GM12878 (cell line): ENCODE results near the gene RAB31. TPM values are rescaled to one million over a fixed set of nuclear protein-coding genes. Genes with fewer than 3 reads are reported as not detected.

ENCODE experiments used
- ATAC-seq: fragments of 200-7000 bp; cut with Tn5 transposase; 3 replicates; pipeline ENCODE4 v1.9.1; 2020; ENCODE audit warnings: mild to moderate bottlenecking, moderate library complexity
- BruUV-seq: library from RNA; stranded (reverse); fragments of 400-500 nt; replicated peaks from 2 replicates; lab custom pipeline; 2021; lab: Mats Ljungman, UMichigan
- CTCF ChIA-PET: fragments of 300-600 bp; sonication (Branson Sonifier 250); formaldehyde crosslinking; extraction: SDS; loops from one replicate; lab custom pipeline; 2021; ENCODE audit warnings: inconsistent platforms; lab: Yijun Ruan, JAX
- POLR2A ChIA-PET: fragments of 350-600 bp; formaldehyde crosslinking; extraction: SDS; loops from one replicate; lab custom pipeline; 2021; ENCODE audit warnings: inconsistent platforms; lab: Charles Lee
- RAD21 ChIA-PET: fragments of 300-600 bp; sonication (Branson Sonifier 250); formaldehyde crosslinking; loops from one replicate; lab custom pipeline; 2023; ENCODE audit warnings: antibody characterized with exemption; ENCODE audit not compliant: unreplicated experiment; lab: Charles Lee
- SMC1A ChIA-PET: fragments of 300-600 bp; sonication (Branson Sonifier 250); formaldehyde crosslinking; loops from one replicate; lab custom pipeline; 2023; ENCODE audit not compliant: unreplicated experiment, uncharacterized antibody; lab: Charles Lee
- DNase-seq: peaks from one replicate; pipeline ENCODE4 v3.0.0-alpha.2; 2011; ENCODE audit warnings: low read depth, low spot score
- FAIRE-seq: peaks from 3 replicates; lab custom pipeline; 2011; peaks lifted over from hg19 to GRCh38; lab: Jason Lieb, UNC
- H2AFZ ChIP-seq: 2 replicates; pipeline ENCODE4 v1.6.0; 2011; ENCODE audit warnings: low read depth, low read length, control low read depth; ENCODE audit not compliant: control insufficient read depth
- H3K27ac ChIP-seq: 2 replicates; pipeline ENCODE4 v1.5.1; 2011; ENCODE audit warnings: control low read depth; ENCODE audit not compliant: control insufficient read depth, insufficient read depth
- H3K27me3 ChIP-seq, 2 experiments: replicated peaks in 1 of 2; 2 replicates each; pipeline versions ENCODE4 v1.6.0 to v1.6.1; 2011; ENCODE audit warnings: low read length in 1 of 2; ENCODE audit not compliant: control insufficient read depth in 2 of 2, insufficient read depth in 2 of 2
- H3K36me3 ChIP-seq, 2 experiments: 2 replicates each; pipeline ENCODE4 v1.5.1; 2011; ENCODE audit warnings: low read length in 1 of 2; ENCODE audit not compliant: control insufficient read depth in 2 of 2, insufficient read depth in 2 of 2
- H3K4me1 ChIP-seq: 2 replicates; pipeline ENCODE4 v1.6.1; 2011; ENCODE audit warnings: mild to moderate bottlenecking, low read length, moderate library complexity, mixed read lengths; ENCODE audit not compliant: control insufficient read depth, insufficient read depth
- H3K4me2 ChIP-seq: 2 replicates; pipeline ENCODE4 v1.6.0; 2011; ENCODE audit warnings: control low read depth; ENCODE audit not compliant: control insufficient read depth, insufficient read depth
- H3K4me3 ChIP-seq: fragments of 200-600 bp; sonication (generic); 2 replicates; pipeline ENCODE4 v1.5.1; 2016
- H3K79me2 ChIP-seq: 2 replicates; pipeline ENCODE4 v1.6.0; 2011; ENCODE audit warnings: low read length; ENCODE audit not compliant: control insufficient read depth, insufficient read depth
- H3K9ac ChIP-seq: 2 replicates; pipeline ENCODE4 v1.8.0; 2011; ENCODE audit warnings: low read length, control low read depth, mixed read lengths; ENCODE audit not compliant: control insufficient read depth, insufficient read depth
- H3K9me3 ChIP-seq: replicated peaks from 3 replicates; pipeline ENCODE4 v1.5.1; 2011; ENCODE audit warnings: mild to moderate bottlenecking, low read length; ENCODE audit not compliant: control insufficient read depth, insufficient read depth
- H4K20me1 ChIP-seq: 2 replicates; pipeline ENCODE4 v1.6.0; 2011; ENCODE audit not compliant: control insufficient read depth, insufficient read depth
- CBX3 ChIP-seq: fragments of 200-600 bp; sonication (generic); IDR thresholded peaks from 2 replicates; pipeline ENCODE4 v1.6.1; 2016; ENCODE audit warnings: low read depth, borderline replicate concordance
- CBX5 ChIP-seq: sonication (generic); IDR thresholded peaks from 2 replicates; pipeline ENCODE4 v1.6.1; 2016; ENCODE audit warnings: low read depth, moderate library complexity, mild to moderate bottlenecking, inconsistent platforms
- FOS ChIP-seq: IDR thresholded peaks from 3 replicates; pipeline ENCODE4 v1.6.1; 2011; ENCODE audit warnings: borderline replicate concordance; ENCODE audit not compliant: insufficient read length; ENCODE audit errors: extremely low read depth
- HDAC6 ChIP-seq: fragments of 200-600 bp; sonication (generic); IDR thresholded peaks from one replicate; pipeline ENCODE4 v1.8.0; 2017; ENCODE audit warnings: antibody characterized with exemption; ENCODE audit not compliant: unreplicated experiment
- HDGF ChIP-seq: fragments of 450-650 bp; IDR thresholded peaks from 2 replicates; pipeline ENCODE4 v1.6.1; 2016; ENCODE audit warnings: antibody characterized with exemption
- IKZF2 ChIP-seq, 2 experiments: fragments of 450-650 bp; IDR thresholded peaks; 2 replicates each; pipeline ENCODE4 v1.6.1; 2017; ENCODE audit warnings: mild to moderate bottlenecking in 2 of 2, moderate library complexity in 2 of 2
- IRF4 ChIP-seq: IDR thresholded peaks from 2 replicates; pipeline ENCODE4 v1.6.1; 2011; ENCODE audit warnings: low read depth, low read length
- KLF5 ChIP-seq: fragments of 450-650 bp; IDR thresholded peaks from 2 replicates; pipeline ENCODE4 v1.6.1; 2014; ENCODE audit warnings: mild to moderate bottlenecking; ENCODE audit not compliant: partially characterized antibody
- NFYA ChIP-seq: IDR thresholded peaks from 2 replicates; pipeline ENCODE4 v1.6.1; 2011; ENCODE audit warnings: low read depth, mild to moderate bottlenecking, low read length, improper control_type of control experiment, borderline replicate concordance
- NRF1 ChIP-seq: conservative IDR thresholded peaks from 2 replicates; pipeline ENCODE4 v1.6.1; 2011; ENCODE audit warnings: mild to moderate bottlenecking, low read depth, low read length, improper control_type of control experiment
- RAD21 ChIP-seq: IDR thresholded peaks from 2 replicates; pipeline ENCODE4 v1.6.1; 2011; ENCODE audit warnings: mild to moderate bottlenecking, low read depth, low read length, moderate library complexity; ENCODE audit not compliant: insufficient read depth
- SIN3A ChIP-seq: IDR thresholded peaks from 2 replicates; pipeline ENCODE4 v1.6.1; 2012; ENCODE audit warnings: low read depth, low read length, improper control_type of control experiment
- SMAD1 ChIP-seq: fragments of 450-650 bp; IDR thresholded peaks from 2 replicates; pipeline ENCODE4 v1.6.1; 2018; ENCODE audit warnings: mild to moderate bottlenecking, low read depth; ENCODE audit not compliant: partially characterized antibody
- SMARCA5 ChIP-seq: fragments of 450-650 bp; IDR thresholded peaks from 2 replicates; pipeline ENCODE4 v1.6.1; 2017; ENCODE audit warnings: mild to moderate bottlenecking
- SPI1 ChIP-seq: IDR thresholded peaks from 2 replicates; pipeline ENCODE4 v1.6.1; 2011; ENCODE audit warnings: low read depth, mild to moderate bottlenecking, low read length, moderate library complexity, borderline replicate concordance; ENCODE audit not compliant: insufficient read depth
- SREBF1 ChIP-seq: IDR thresholded peaks from 2 replicates; pipeline ENCODE4 v1.6.1; 2012; ENCODE audit warnings: mild to moderate bottlenecking, low read length
- TCF7 ChIP-seq: IDR thresholded peaks from 2 replicates; pipeline ENCODE4 v1.6.1; 2014; ENCODE audit warnings: antibody characterized with exemption, borderline replicate concordance
- WGBS: methylation state at CpG from one replicate; pipeline ENCODE4 v1.1.6; 2016; ENCODE audit warnings: low lambda C conversion rate; ENCODE audit not compliant: insufficient replicate concordance, insufficient coverage; ENCODE audit errors: missing lambda C conversion rate; 5-methylcytosine and 5-hydroxymethylcytosine counted together
- in situ Hi-C: fragments of 300-500 bp; cut with MboI; formaldehyde crosslinking; loops from 9 replicates; pipeline ENCODE4 v1.14.3; 2018; ENCODE audit warnings: mixed read lengths
- intact Hi-C: fragments of 100-400 bp; cut with micrococcal nuclease; formaldehyde crosslinking; loops from one replicate; pipeline ENCODE4 v1.14.2; 2022; ENCODE audit not compliant: unreplicated experiment
- polyA plus RNA-seq, 11 experiments: library from polyadenylated mRNA; depleted of rRNA in 4 of 11; unstranded in 6 of 11; stranded (reverse) in 5 of 11; fragments of >200 nt; fragmentation: Nextera tagmentation in 4 of 11; fragmentation: Illumina TruSeq in 1 of 11; extraction: Ambion mirVana in 4 of 11; extraction: Trizol in 1 of 11; gene quantifications; 1 replicate in 1 of 11; 2 replicates in 10 of 11; pipeline versions ENCODE4 v1.2.1 to v1.2.3, GENCODE V29; 2011 to 2016; ENCODE audit warnings: inconsistent platforms in 2 of 11, missing spikeins in 2 of 11, low read depth in 1 of 11
- total RNA-seq, 4 experiments: library from RNA; depleted of rRNA in 3 of 4; stranded (reverse); fragments of >200 nt in 3 of 4; fragmentation: Illumina TruSeq in 1 of 4; extraction: Trizol in 1 of 4; gene quantifications; 2 replicates each; pipeline versions ENCODE4 v1.2.1 to v1.2.3, GENCODE V29; 2013 to 2021
- TF ChIP-seq, protein P1 (sequence below): fragments of 450-650 bp; IDR thresholded peaks from 2 replicates; pipeline ENCODE4 v1.6.1; 2018; ENCODE audit warnings: mild to moderate bottlenecking, low read depth, moderate library complexity; ENCODE audit not compliant: partially characterized antibody
- TF ChIP-seq, protein P2 (sequence below): IDR thresholded peaks from 2 replicates; pipeline ENCODE4 v1.6.1; 2011; ENCODE audit warnings: low read depth, mild to moderate bottlenecking, low read length, moderate library complexity, borderline replicate concordance; ENCODE audit errors: extremely low read depth
- TF ChIP-seq, protein P3 (sequence below): IDR thresholded peaks from 2 replicates; pipeline ENCODE4 v1.6.1; 2011; ENCODE audit warnings: low read depth, low read length, improper control_type of control experiment, borderline replicate concordance

Gene RAB31
- total and polyA plus RNA-seq, 10 of the 15 experiments (the other 5 are each of a cell fraction or from before 2014, with no cell fraction given), result 0.80 to 23.3 (median 12.2) TPM

DNA sequence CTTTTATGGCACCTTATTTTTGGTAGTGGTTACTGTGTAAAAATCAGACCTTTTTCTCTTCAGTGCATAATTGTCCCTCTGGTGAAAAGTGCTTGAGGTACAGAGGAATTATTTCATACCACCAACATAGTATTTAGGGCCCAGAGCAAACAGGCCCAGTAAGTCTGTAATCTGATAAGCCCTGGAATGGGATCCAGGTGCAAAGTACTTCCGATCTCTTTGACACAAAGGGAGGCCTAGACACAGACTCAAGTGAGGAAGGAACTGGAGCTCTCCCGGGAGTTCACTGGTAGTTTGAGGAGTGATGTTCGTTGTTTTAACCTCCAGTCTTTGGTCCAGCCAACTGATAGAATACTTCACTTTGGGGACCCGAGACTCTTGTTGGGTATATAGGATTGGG lies 57.4 kb downstream of the RAB31 start (continued):
- TF ChIP-seq TCF7, result no peak
- TF ChIP-seq, protein P1, sequence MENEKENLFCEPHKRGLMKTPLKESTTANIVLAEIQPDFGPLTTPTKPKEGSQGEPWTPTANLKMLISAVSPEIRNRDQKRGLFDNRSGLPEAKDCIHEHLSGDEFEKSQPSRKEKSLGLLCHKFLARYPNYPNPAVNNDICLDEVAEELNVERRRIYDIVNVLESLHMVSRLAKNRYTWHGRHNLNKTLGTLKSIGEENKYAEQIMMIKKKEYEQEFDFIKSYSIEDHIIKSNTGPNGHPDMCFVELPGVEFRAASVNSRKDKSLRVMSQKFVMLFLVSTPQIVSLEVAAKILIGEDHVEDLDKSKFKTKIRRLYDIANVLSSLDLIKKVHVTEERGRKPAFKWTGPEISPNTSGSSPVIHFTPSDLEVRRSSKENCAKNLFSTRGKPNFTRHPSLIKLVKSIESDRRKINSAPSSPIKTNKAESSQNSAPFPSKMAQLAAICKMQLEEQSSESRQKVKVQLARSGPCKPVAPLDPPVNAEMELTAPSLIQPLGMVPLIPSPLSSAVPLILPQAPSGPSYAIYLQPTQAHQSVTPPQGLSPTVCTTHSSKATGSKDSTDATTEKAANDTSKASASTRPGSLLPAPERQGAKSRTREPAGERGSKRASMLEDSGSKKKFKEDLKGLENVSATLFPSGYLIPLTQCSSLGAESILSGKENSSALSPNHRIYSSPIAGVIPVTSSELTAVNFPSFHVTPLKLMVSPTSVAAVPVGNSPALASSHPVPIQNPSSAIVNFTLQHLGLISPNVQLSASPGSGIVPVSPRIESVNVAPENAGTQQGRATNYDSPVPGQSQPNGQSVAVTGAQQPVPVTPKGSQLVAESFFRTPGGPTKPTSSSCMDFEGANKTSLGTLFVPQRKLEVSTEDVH, result no peak
- TF ChIP-seq, protein P2, sequence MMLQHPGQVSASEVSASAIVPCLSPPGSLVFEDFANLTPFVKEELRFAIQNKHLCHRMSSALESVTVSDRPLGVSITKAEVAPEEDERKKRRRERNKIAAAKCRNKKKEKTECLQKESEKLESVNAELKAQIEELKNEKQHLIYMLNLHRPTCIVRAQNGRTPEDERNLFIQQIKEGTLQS, result no peak

DNA sequence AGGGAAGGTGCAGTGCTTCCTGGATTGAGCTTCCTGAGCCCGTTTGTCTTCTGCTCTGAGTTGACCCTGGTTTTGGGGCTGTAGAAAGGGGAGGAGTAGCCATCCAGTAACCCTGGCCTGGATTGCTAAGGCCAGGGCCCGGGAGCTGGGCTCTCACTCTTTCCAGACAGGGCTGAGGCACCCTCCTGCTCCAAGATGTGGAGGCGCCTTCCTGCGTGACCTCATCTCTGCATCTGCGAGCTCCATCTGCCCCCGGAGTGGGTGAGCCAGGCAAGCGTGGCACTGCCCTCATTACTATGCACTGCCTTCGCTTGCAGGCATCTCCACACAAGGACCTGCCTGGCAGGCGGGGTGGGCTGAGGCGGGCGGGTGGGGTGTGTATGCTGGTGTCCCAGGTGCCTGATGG lies 58.0 kb downstream of the RAB31 start:
- H3K4me2 ChIP-seq, result no peak overlapping the region
- ChIA-PET POLR2A (no interaction called here), RAD21 (no interaction called here), CTCF (no interaction called here), SMC1A (no interaction called here)
- BruUV-seq, result no TSS peak
- no peaks in the 10 kb centered on the region for H3K4me1 ChIP-seq
- H3K9me3 ChIP-seq, result no peaks in the 10 kb centered on the region
- in situ Hi-C loops, result no loop called here
- H3K4me3 ChIP-seq, result no peak overlapping the region
- no peak for ATAC-seq
- no peak for DNase-seq
- no peak overlapping the region for H3K9ac ChIP-seq
- intact Hi-C loops, result no loop called here
- H3K36me3 ChIP-seq, result no peaks in the 10 kb centered on the region
- no peak overlapping the region for H2AFZ ChIP-seq
- H3K27me3 ChIP-seq, result no peaks in the 10 kb centered on the region
- 82% methylated on average over 11 of the region's 11 CpGs for WGBS
- no peaks in the 10 kb centered on the region for H4K20me1 ChIP-seq
- FAIRE-seq, result no peak
- no peaks in the 10 kb centered on the region for H3K79me2 ChIP-seq
- H3K27ac ChIP-seq, result no peak overlapping the region
- TF ChIP-seq HDGF (no peak), CBX3 (no peak), RAD21 (no peak), SMAD1 (no peak), IRF4 (no peak), IKZF2 (IDR thresholded peaks at IDR 0.05) (no peak), SPI1 (no peak), HDAC6 (no peak), FOS (no peak), SREBF1 (no peak), NRF1 (no peak), NFYA (no peak), KLF5 (no peak), SIN3A (no peak), CBX5 (no peak), SMARCA5 (no peak)
- TF ChIP-seq, protein P3, sequence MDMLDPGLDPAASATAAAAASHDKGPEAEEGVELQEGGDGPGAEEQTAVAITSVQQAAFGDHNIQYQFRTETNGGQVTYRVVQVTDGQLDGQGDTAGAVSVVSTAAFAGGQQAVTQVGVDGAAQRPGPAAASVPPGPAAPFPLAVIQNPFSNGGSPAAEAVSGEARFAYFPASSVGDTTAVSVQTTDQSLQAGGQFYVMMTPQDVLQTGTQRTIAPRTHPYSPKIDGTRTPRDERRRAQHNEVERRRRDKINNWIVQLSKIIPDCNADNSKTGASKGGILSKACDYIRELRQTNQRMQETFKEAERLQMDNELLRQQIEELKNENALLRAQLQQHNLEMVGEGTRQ, result no peak
